ENCODE results near the gene TEF. TPM values are rescaled to one million over a fixed set of nuclear protein-coding genes. Genes with fewer than 3 reads are reported as not detected.

TEF gene
- polyA plus RNA-seq, 5 donors, result 10.0 to 14.5 (median 13.0) TPM

DNA sequence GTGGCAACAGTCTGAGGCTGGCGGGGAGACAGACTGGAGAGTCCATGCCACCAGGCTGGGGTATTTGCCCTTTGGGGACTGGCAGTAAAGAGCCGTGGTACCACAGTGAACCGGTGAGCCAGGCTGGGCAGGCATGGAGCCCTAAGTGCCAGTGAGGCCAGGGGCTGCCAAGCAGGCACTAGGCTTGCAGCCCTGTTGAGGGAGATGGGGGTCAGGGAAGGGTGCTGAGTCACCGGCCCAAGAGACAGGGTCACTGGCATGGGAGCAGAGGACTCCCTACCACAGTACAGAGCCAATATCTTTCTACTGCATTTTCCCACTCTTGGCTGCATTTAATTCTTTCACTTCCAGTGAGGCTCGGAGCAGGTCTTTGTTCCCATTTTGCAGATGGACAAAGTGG, 30.7 kb upstream of the TEF start:
- no peak for DNase-seq

DNA sequence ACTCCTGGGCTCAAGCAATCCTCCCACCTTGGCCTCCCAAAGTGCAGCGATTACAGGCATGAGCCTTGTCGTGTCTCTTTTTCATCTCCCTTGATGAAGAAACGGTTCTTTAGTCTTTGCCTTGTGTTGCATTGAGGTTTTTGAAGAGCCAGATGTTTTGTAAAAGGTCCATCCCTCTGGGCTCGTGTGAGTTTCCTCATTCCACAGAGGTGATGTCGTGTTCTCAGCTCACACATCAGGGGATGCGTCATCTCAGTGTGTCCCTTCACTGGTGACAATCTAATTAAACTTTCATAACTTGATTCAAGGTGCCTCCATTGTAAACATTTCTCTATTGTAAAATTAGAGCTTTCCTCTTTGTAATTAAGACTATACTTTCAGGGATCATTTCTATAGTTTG, 29.7 kb upstream of the TEF start:
- DNase-seq, result no peak

DNA sequence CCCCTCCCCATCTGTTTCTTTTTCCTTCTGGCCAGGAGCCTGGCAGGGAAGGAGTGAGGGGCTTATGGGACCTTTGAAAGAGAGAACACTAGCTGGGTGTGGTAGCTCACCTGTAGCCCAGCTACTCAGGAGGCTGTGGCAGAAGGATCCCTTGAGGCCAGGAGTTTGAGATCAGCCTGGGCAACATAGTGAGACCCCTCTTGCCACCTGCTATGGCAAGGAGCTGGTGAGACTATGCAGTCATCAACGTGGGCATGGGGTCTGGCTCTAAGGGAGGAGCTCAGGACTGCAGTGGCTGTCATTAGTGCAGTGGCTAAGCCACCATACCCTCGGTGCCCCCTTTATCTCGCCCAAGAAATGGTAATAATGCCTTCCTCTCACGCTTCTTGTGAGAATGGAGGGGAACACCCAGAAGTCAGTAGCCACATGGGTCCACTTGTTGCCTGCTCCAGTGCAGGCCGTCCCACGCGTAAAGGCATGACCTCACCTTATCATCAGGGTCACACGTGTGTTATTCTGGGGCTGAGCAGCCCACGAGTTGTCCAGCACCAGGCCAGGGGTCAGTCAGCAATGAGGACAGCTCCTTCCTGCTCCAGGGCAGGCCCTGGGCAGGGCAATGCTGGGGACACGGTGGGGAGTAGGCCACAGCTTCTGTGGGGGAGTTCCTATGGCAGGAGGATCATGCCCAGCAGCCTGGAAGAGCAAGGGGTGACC, 27.7 kb upstream of the TEF start:
- no peak for DNase-seq

DNA sequence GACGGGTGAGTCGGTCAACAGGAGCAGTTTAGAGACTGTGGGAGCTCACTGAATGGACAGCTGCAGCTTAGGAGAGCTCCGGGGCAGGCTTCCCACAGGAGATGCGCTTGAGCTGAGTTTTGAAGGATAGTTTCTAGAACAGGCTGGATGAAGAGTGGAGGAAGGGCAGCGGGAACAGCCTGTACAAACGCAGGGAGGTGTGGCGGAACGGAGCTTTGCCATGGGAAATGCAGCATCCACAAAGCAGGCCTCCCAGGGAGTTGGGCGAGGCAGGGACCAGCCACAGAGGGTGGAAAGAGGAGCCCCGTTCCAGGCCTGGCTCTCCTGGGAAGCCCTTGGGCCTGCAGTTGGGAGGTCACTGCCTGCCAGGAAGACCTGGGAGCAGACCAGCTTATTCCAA, 26.8 kb upstream of the TEF start:
- no peak for DNase-seq

DNA sequence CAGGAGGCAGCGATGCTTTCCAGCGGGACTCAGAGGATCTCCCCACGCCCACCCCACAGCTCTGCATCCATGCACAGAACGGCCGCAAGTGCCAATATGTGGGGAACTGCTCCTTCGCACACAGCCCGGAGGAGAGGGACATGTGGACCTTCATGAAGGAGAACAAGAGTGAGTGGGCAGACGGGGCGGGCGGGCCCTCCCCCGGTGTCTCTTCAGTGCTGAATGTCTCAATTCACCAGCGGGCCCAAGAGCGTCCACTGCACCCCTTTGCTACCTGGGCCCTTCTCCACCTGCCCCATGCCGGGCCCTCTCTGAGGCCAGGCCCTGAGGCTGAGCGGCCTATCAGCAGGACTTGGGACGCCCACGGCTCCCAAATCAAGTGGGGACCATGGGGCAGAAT, 25.8 kb upstream of the TEF start:
- DNase-seq, result no peak

DNA sequence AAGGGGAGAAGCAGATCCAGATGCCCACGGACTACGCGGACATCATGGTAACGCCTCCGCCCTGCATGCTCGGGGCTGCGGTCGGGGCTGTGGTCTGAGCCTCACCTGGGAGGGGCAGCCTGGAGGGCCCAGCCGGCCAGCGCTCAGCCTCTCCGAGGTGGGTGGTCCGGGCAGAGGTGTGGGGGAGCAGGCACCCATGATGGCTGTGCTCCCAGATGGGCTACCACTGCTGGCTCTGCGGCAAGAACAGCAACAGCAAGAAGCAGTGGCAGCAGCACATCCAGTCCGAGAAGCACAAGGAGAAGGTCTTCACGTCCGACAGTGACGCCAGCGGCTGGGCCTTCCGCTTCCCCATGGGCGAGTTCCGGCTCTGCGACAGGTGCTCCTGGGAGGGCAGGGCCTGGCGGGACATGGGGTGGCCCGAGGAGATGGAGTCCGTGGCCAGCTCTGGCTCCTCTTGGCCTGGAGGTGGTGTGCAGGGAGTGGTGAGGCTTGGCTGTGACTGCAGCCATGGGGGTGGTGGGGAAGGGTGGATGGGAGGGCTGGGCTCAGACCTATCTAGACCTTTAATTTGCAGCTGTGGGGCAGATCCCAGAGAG, 25.2 kb upstream of the TEF start:
- no peak for DNase-seq

DNA sequence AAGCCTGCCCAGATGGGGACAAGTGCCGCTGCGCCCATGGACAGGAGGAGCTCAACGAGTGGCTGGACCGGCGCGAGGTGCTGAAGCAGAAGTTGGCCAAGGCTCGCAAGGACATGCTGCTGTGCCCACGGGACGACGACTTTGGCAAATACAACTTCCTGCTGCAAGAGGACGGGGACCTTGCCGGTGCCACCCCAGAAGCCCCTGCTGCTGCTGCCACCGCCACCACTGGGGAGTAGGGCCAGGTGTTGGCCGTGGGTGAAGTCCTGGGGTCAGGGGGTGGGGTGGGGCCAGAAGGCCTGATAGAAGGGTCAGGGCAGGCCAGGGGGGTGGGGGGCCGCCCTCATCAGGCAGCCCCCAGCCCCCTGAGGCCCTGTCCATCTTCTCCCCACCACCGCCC, 24.6 kb upstream of the TEF start:
- DNase-seq, result no peak

DNA sequence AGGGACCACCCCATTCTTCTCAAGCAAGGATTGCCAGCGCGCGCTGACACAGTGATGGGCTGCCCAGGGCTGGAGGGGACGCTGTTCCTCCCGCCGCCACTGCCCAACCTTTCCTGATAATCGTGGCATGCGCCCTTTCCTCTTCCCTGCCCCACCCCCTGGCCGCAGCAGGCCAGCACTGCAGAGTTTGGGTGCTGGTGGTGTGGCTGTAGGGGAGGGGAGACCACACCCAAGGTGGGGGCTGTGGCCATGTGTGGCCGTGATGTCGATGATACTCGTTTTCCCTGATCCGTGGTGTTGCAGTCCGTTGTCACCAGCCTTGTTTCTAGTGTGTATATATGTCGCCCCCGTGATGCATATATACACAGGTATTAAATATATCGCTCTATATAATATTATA, 22.8 kb upstream of the TEF start:
- no peak for DNase-seq

DNA sequence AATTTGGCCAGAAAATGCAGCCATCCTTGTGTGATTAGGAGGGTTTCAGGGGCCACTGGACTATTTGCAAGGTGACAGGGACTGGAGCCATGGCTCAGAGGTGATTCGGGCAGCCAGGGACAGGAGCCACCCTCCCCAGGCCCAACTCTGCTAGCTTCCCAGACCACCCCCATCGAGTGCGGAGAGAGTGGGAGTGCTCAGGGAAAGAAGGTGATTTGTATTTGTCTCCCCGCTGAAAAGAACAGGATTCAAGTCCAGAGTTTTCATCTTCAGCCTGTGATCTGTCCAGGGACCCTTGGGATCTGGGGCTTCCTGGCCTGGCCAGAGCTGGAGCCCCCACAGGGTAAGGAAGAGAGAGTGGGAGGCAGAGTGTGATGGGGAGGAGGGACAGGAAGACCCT, 22.4 kb upstream of the TEF start:
- no peak for DNase-seq

DNA sequence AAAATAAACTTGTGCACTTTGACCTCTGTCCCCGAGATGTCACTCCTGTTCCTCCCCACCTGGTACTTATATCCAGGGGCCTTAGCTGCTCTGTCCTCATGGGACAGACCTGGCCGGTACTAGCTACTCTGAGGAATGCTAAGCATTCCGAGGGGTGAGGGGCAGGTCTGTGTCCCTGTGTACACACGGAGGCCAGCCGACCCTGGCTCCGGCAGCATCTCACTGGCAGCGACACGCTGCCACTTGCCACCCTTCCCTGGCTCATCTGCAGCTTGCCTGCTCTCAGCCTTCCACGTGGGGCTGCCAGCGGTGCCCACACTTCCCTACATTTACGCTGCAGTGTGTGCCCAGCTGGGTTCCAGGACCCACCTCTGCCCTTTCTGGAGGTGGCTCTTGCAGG, 21.6 kb upstream of the TEF start:
- DNase-seq, result no peak

DNA sequence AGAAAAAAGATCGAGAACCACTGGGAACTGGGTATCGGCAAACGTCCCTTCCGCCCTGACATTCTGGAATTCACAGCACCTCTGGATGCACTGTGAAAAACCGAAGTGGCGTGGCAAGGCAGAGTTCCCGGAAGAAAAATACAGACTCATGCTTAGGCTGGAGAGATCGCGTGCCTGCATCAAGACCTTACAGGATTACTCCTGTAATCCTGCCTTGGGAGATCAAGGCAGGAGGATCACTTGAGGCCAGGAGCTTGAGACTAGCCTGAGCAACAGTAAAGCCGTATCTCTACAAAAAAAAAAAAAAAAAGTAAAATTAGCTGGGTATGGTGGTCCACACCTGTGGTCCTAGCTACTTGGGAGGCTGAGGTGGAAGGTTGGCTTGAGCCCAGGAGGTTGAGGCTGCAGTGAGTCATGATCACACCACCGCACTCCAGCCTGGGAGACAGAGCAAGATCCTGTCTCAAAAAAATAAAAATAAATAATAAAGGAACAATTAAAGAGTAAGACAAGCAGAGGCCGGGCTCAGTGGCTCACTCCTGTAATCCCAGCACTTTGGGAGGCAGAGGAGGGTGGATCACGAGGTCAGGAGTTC, 19.9 kb upstream of the TEF start:
- no peak for DNase-seq

DNA sequence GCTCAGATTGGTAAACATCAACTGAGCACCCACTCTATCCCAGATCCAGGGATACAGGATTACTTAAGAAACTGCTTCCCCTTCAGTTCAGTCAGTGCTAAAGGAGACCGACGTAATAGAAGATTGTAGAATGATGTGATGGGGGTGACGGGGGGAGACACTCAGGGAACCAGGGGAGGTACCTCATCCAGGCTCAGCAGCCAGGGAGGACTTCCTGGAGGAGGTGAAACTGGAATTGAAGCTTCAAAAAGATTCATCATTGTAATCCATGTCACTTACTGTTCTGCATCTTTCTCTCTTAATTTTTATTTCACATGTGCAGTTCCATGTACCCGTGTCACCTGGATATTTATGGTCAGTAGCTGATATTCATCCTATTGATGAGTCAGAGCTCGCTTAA, 19.1 kb upstream of the TEF start:
- no peak for DNase-seq

DNA sequence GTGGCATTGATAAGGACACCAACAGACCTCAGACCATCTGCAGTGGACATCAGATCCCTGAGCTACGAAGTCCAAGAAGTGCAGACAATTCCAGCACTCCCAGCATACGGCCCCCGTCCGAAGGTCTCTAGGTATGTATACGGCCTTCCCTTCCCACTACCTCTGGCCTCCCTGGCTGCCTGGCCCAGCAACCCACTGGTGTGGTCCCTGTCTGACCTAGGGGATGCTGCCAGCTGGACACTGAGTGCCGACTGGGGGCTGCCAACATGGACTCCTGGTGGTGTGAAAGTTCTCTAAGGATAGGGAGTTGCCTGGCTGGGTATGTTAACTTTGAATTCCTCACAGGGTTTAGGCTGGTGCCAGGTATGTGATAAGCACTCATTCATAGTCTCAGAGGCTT, 17.5 kb upstream of the TEF start:
- no peak for DNase-seq

DNA sequence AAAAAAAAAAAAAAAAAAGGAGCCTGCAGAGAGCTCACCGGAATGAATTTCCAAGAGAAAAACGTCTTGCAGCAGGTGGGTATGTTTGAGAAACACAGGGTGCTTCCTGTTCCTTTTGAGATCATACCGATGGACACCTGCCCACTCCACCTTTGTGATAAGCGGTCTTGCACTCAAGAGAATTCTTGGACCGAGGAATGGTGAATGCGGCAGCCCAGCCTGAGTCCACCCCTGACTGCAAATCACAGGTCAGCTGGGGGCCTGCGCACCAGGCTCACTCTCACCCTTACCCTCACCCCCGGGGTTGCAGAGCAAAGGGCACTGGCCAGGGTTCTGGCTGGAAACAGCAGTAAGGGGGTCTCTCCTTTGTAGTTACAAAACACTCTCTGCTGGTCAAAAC, 16.8 kb upstream of the TEF start:
- no peak for DNase-seq

DNA sequence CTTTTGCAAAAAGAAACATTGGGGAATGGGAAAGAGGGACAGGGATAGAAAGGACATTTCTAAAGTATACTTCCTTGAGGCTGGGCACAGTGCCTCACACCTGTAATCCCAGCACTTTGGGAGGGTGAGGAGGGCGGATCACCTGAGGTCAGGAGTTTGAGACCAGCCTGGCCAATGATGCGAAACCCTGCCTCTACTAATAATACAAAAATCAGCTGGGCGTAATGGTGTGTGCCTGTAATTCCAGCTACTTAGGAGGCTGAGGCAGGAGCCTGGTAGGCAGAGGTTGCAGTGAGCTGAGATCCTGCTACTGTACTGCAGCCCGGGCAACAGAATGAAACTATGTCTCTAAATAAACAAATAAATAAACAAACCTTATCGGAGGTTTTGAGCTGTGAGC, 16.3 kb upstream of the TEF start:
- DNase-seq, result no peak

DNA sequence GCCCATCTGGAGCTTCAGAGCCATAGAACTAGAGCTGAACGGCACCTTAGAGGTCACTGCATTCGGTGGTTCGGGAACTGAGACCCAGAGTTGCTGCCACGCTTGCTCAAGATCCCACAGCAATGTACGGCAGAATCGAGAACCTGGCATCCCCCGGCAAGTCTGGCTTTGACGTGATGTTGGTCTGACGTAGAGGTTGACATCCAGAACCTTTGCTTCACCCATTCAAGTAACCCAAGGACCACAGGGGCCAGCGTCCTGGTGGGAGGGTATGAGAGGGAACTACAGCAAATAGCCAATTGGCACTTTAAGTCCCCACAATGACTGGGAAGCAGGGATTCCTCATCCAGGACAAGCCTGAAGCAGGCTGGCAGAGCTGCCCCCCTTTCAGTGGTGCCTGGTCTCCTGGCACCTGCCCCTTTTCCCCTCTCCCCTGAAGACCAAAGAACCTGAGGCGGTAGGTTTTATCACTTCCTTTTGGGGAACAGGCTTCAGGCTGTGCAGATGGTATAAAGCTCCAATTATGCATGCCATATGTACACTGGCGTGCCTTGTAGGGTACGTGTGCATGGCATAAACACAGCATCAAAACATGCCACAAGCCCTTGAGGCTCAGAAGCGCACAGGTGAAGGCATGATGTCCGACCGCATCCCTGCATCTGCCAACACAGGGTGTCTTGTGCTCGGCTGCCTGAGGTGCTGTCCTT, 15.3 kb upstream of the TEF start:
- DNase-seq, result no peak

DNA sequence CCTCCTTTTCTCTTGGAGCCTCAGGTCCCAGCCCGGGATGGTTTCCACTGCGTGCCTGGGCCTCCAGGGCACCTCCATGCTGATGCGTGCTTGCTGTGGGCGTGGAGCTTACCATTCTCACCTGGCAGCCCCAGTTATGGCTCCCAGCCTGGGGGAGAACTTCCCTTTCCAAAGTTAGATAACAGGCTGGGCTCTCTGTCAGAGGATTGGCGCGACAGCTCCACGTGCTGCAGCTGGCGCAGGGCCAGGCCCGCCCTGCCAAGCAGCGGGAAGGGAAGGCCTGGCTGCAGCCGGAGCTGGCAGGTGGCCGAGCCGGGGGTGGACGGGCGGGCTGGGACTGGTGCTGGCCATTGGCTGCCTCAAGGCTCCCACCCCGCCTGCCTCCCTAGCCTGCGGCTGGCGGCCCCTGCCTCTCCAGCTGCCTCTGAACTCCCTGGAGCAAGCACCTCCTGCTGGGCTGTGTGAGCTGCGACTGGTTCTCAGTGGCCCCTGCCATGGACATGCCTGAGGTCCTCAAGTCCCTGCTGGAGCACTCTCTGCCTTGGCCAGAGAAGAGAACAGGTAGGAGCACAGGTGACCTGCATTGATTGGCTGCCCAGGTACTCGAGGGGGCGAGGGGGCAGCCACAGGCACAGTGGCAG, 14.6 kb upstream of the TEF start:
- DNase-seq, result peak; percentile 95 to 97

DNA sequence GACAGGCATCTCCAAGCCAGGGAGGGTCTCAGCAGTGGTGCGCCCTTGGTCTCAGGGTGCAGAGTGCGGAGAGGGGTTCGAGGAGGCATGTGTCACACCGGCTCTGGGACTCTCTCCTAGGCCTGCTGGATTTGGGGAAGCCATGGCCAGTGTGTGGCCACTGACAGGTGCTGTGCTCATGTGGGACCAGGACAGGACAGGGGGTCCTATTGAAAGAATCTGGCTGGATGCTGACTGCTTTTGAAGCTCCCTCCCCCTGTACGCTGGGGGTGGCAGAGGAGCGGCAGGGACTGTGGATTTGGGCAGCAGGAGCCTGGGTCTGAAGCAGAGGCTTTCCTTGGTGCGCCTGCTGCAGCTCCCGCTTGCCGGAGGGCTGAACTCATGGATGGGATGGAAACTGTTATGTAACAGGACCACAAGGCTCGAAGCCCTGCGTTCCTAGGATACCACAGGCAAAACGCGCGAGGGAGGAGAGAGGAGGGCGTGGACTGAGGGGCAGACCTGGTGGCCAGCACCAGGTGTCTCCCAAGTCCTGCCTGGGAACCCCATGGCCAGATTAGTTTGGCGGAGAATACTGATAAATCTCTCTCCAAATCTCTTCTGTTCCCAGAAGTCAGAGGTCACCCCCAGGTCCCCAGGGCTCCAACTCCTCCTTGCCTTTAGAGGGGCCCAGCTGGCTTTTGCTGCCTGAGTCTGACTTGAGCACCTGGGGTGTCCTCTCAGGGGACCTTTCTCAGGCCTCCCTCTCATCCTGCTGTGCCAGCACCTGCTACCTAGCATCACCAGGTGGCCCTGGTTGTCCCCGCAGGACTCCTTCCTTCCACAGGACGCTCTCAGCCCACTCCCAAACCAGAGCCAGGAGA, 13.8 kb upstream of the TEF start:
- peak; percentile 29 to 31 for DNase-seq

DNA sequence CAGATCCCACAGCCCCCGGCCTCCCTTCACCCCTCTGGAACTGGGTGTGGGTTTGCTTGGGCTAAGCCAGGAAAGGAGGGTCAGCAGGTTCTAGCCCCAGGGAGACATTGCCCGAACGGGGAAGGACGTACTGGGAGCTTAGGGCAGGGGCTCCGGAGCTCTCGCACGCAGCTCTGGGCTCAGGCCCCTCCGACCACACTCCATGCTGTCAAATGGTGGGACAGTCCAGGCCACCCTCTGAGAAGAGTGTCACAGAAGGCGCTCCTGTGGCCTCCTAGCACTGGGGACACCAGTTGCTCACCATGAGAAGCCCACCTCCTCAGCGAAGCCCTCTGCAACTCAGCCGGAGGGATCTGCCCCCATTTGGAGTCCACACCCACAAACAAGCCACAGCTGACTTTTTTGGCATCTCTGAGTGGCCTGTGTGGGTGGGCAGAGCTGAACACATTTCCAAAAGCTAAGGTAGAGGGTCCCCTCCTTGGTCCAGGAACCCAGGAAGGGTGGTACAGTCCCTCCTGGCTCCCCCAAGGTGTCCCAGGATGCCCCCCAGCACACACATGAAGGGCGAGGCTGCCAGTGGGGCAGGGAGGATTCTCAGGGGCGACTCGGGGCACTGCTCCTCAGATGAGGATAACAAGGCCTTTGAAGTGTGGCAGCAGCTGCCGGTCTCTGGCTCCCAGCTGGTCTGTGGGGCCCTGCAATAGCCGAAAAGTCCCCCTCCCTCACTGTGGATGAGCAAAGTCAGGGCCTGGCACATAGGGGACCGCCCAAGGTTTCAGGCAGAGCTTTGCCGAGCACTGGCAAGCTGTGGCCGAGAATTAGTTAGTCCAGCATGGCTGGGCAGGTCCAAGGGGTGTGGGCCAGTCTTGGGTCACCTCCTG, 13.0 kb upstream of the TEF start:
- no peak for DNase-seq

DNA sequence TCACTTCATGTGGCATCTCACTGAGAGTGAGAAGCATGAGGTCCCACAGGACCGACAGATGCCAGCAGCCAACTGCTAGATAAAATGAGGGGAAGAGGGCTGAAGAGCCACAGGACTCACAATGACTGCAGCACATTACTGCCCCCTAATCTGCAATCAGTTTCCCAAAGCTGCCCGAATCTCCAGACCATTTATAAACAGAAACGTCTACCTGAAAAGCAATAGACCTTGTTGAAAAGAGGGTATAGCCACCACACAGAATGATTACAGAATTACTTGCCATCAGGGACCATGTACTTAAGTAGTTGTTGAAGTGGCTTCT, 12.4 kb upstream of the TEF start:
- no peak for DNase-seq

DNA sequence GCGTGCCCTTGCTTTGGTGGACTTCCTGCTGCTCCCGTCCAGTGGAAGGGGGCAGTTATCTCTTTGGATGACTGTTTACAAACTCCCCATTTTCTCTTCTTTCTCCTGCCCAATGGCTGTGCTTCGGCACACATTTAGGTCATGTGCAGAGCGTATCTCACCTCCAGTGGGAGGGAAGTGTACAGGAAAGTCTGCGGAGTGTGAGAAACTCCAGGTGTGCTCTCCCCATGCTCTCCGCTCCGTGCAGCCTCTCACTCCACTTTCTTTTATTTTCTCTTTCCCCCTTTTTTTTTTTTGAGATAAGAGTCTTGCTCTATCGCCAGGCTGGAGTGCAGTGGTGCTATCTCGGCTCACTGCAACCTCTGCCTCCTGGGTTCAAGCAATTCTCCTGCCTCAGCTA, 11.9 kb upstream of the TEF start:
- DNase-seq, result no peak

Data from right lung (tissue), 5 donors.